ENCODE measurements around the gene CEP63.

CEP63 gene

DNA sequence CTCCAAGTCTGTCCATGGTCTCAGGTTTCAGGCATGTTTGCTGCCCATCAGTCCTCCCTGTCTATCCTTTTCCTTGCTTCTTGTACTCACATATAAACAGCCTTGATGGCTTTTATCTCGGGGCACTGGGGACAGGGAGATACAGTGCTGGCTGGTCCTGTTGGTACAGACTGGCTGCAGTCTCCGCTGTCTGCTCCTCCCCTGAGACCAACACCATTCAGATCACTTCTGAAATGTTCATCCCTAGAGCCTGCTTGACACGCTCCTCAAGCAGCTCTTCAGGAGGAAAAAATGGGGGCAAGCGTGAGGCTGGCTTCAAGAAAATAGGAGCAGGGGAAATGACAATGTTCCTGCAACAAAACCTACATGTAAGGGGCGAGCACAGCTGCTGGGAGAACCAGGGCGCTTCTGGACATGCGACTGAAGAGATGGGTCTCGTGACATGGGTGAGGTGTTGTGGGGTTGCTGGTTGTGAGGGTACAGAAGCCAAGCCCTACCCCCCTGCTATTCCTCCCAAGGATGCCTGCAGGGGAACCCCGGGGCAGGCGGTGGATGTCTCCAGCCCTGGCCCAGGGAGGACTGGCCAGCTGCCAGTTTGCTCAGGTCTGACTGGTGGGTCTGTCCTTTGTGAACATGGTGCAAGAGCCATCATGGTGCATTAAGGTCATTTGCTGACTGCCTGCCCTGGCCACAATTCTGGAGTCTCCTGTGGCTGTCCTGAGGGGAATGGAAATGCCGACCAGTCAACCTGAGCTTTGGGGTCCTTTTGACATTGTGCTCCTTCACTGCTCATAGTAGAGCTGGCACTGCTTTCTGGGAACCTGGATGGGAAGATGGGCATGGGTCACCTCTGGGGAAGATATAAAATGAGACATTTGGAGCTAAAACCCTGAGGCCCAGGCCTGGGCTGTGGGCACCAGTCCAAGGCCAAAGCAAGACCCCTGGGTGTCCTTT is 124.9 kb downstream of the CEP63 start:
- CTCF ChIA-PET: interaction anchor here (1.3 kb wide), 1 partner anchor 10 kb away, joined by 3 read pairs; no protein-coding TSS in a partner anchor
- POLR2A ChIA-PET: no interaction called here
- no peak for DNase-seq (ENCODE audit: extremely low spot score)
- no peak for TF ChIP-seq CTCF (IDR thresholded peaks at IDR 0.05; ENCODE audit: control extremely low read depth, extremely low read depth, low read depth, missing control alignments)

DNA sequence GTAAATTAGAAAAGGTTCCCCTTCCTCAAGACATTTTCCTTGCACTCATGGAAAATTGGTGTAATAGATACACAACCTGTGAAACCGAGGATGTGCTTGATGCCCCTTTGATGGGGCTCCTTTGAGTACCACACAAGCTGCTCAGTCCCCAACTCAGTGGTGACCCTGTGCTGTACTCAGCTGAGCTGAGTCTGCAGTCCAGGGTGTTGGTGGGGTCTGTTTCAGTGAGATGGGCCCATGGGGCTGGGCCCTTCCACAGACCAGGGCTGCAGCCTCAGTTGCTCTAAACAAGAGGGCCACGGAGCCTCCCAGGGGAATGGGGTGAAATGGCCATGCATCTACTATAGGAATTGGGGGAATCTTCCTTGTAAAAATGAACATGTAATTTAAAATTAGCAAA is 125.7 kb downstream of the CEP63 start:
- POLR2A ChIA-PET: no interaction called here
- no peak for DNase-seq (ENCODE audit: extremely low spot score)
- no peak for TF ChIP-seq CTCF (IDR thresholded peaks at IDR 0.05; ENCODE audit: control extremely low read depth, extremely low read depth, low read depth, missing control alignments)
- CTCF ChIA-PET: interaction anchor here (1.3 kb wide), 1 partner anchor 11 kb away, joined by 3 read pairs; no protein-coding TSS in a partner anchor

- DNase-seq (ENCODE audit: extremely low spot score): no peak
- no peak for TF ChIP-seq CTCF (IDR thresholded peaks at IDR 0.05; ENCODE audit: control extremely low read depth, extremely low read depth, low read depth, missing control alignments)
- POLR2A ChIA-PET: no interaction called here
- CTCF ChIA-PET: interaction anchor here (8.3 kb wide), 1 partner anchor 10 kb away, joined by 63 read pairs; no protein-coding TSS in a partner anchor
Observed at GRCh38 chr3:134613006-134613520, 127.2 kb downstream of the CEP63 start.

DNA sequence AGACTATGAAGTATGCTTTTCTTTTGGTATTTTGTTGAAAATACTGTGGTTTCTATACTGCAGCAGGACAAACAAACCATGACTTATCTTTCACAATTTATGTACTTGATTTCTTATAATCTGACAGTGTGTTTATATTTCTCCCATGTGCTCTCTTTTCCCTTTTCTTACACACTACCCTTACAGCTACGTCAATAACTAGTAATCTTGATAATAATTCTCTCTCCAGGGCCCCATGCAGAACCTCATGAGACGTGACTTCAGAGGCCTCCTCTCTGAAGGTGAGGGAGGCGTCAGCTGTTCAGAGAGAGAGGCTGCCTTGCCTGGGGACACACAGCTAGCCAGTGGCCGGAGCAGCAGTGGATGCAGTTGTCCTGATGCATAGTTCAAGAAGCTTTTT is 129.1 kb downstream of the CEP63 start:
- POLR2A ChIA-PET: no interaction called here
- no peak for DNase-seq (ENCODE audit: extremely low spot score)
- CTCF ChIA-PET: interaction anchor here (1.2 to 8.3 kb wide), 3 partner anchors 12 to 21 kb away, joined by 3 to 63 read pairs (median 4); no protein-coding TSS in a partner anchor
- no peak for TF ChIP-seq CTCF (IDR thresholded peaks at IDR 0.05; ENCODE audit: control extremely low read depth, extremely low read depth, low read depth, missing control alignments)

GRCh38 chr3:134615743-134616142 is 129.9 kb downstream of the CEP63 start:
- ChIA-PET POLR2A (no interaction called here), CTCF (interaction anchor here (1.2 to 8.3 kb wide), 4 partner anchors 13 to 20 kb away, joined by 3 to 63 read pairs (median 4); no protein-coding TSS in a partner anchor)
- no peak for DNase-seq (ENCODE audit: extremely low spot score)
- no peak for TF ChIP-seq CTCF (IDR thresholded peaks at IDR 0.05; ENCODE audit: control extremely low read depth, extremely low read depth, low read depth, missing control alignments)

DNA sequence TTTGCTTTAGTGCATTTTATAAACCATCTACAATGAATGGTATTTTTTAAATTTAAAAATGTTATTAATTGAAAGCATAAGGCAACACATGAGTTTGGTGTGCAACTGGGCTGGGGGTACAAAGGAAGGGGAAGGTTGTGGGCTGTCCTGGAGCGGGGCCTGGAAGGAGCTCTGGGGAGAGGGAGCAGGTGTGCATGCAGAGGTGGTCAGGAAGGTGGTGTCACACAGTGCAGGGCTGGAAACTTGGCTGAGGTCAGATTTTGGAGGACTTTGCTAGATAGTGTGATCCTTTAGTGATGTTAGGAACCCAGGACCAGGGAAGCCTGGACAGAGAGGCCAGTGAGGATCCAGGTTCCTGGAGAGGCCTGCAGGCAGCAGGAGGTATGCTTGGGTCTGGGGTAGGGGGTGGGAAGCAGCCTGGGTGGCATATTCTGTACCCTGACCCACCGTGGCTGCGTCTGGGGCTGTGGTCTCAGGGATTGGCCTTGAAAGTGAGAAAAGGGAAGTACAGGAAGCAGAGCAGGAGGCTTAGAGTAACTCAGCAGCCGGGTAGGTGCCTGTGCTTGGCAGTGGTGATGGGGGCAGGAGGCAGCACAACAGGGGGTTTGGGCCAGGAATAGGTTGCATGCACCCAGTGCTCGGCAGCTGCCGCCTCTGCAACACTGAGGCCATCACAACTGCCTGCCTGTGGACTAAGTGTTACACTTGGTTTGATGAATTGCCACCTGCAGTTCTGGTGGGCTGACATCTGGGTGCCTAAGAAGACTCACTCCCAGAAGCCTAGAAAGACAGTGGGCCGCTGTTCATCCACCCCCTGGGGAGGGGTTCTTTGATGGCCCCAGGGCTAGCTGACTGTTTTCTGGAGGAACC is 132.0 kb downstream of the CEP63 start:
- no peak for TF ChIP-seq CTCF (IDR thresholded peaks at IDR 0.05; ENCODE audit: control extremely low read depth, extremely low read depth, low read depth, missing control alignments)
- ChIA-PET CTCF (interaction anchor here (8.3 kb wide), 1 partner anchor 15 kb away, joined by 63 read pairs; no protein-coding TSS in a partner anchor), POLR2A (no interaction called here)
- no peak for DNase-seq (ENCODE audit: extremely low spot score)
